ENCODE measurements around the gene LUC7L3. TPM values are rescaled to one million over a fixed set of nuclear protein-coding genes. Genes with fewer than 3 reads are reported as not detected.
"Not testable (repeated sequence)": the region's sequence is repeated elsewhere in the genome, so short reads cannot be mapped to it uniquely, and the experiment has no call there.

LUC7L3 gene
- total RNA-seq, 3 donors from 2014 or later, result 91.0 to 122 (median 114) TPM

DNA sequence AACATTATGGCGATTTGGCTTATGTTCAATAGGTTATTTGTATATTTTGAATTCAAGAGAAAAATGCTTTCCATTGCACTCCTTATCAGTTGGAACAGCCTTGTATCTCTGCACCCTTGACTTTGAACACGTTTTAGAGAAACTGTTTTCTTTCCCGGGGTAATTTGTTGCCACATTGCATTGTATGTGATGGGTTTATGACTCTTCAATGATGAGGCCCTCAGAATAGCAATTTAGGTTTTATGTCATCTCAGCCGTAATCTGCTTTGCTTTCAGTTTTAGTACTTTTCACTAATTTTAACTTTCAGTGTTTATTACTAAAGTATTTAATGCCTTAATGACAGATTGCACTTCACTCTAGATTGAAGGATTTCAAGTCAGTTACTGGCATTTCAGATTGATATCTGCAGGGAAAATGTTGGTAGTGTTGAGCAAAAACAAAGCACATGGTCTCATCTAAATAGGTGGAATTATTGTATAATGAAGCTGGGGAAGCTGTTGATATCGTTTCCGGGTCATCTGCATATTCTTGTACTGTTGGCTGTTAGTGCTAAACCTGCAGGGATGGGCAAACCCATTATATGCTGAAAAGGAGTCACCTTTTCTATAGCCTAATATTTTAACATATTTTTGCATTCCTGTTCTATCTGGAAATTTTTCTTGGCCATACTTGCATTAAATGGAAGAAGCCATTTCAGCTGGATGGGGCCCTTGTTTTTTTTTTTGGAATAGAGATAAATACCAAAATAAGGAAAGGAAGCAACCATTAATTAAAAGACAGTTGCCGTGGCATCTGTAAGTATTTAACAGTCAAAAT, 2.0 kb downstream of the LUC7L3 start:
- Histone ChIP-seq H3K36me3 (ENCODE audit: low read depth) (no peaks in the 10 kb centered on the region), H3K9me3 (no peaks in the 10 kb centered on the region), H3K4me1 (ENCODE audit: low read depth) (peaks cover 47% of the 10 kb centered on the region), H3K4me3 (no peak overlapping the region)
- DNase-seq (no peak), ATAC-seq (no peak)
- intact Hi-C loops (cut with DNase I, micrococcal nuclease), result no loop called here
- TF ChIP-seq, protein P1, sequence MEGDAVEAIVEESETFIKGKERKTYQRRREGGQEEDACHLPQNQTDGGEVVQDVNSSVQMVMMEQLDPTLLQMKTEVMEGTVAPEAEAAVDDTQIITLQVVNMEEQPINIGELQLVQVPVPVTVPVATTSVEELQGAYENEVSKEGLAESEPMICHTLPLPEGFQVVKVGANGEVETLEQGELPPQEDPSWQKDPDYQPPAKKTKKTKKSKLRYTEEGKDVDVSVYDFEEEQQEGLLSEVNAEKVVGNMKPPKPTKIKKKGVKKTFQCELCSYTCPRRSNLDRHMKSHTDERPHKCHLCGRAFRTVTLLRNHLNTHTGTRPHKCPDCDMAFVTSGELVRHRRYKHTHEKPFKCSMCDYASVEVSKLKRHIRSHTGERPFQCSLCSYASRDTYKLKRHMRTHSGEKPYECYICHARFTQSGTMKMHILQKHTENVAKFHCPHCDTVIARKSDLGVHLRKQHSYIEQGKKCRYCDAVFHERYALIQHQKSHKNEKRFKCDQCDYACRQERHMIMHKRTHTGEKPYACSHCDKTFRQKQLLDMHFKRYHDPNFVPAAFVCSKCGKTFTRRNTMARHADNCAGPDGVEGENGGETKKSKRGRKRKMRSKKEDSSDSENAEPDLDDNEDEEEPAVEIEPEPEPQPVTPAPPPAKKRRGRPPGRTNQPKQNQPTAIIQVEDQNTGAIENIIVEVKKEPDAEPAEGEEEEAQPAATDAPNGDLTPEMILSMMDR (IDR thresholded peaks at IDR 0.05), result no peak

DNA sequence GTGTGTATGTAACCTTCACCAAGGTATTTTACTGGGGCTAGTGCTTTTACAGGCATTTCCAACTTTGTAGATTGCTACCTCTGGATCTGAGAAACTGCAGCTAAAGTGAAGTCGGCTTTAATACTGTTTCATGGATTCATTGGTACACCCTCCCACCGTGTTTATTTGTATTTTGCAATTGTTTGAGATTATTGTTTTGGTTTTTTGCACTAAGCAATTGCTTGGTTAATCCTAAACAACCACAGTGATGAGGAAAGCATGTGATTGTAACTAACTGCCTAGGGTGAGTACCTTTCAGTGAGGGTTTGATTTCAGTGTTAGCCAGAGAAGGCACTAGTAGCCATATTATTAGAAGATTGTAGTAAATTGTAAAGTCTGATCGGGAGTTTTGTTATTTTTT, 3.3 kb downstream of the LUC7L3 start:
- H3K9me3 ChIP-seq, result no peaks in the 10 kb centered on the region
- intact Hi-C loops (cut with DNase I, micrococcal nuclease), result no loop called here
- TF ChIP-seq, protein P1 (IDR thresholded peaks at IDR 0.05), result no peak
- peaks cover 60% of the 10 kb centered on the region for H3K4me1 ChIP-seq (ENCODE audit: low read depth)
- H3K4me3 ChIP-seq, result no peak overlapping the region
- DNase-seq (no peak), ATAC-seq (no peak)
- no peaks in the 10 kb centered on the region for H3K36me3 ChIP-seq (ENCODE audit: low read depth)

- peaks cover 78% of the 10 kb centered on the region for H3K4me1 ChIP-seq (ENCODE audit: low read depth)
- H3K9me3 ChIP-seq; H3K4me3 ChIP-seq; ATAC-seq; intact Hi-C loops (cut with DNase I, micrococcal nuclease); H3K36me3 ChIP-seq (ENCODE audit: low read depth); DNase-seq: not testable (repeated sequence)
Measured at GRCh38 chr17:50724622-50725021, 5.2 kb downstream of the LUC7L3 start.

DNA sequence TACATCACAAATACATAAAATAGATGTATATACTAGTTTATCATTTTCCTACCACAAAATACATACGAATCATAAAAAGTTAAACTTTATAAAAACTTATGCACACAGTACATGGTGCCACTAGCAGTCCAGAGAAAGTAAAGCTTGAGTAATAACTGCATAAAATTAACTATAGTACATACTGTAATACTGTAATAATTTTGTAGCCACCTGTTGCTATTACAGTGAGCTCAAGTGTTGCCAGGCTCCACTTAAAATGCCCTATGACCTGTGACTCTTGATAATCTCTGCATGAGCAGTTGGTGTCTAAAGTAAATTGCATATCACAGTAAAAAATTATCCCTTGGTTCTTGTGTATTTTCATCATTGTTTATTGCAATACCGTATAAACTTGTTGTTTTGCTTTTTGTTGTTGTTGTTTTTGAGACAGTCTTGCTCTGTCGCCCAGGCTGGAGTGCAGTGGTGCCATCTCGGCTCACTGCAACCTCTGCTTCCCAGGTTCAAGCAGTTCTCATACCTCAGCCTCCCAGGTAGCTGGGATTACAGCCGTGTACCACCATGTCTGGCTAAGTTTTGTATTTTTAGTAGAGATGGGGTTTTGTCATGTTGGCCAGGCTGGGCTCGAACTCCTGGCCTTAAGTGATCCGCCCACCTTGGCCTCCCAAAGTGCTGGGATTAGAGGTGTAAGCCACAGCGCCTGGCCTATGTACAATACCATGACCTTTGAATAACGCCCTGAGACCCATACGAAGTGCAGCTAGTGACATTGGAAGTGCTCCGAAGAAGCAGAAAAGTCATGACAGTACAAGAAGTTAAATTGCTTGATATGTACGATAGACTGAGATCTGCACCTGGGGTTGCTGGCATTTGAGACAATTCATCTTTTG, 6.6 kb downstream of the LUC7L3 start:
- intact Hi-C loops (cut with DNase I, micrococcal nuclease), result no loop called here
- no peak for DNase-seq
- ATAC-seq, result peak; percentile 53
- Histone ChIP-seq H3K4me1 (ENCODE audit: low read depth) (peaks cover 85% of the 10 kb centered on the region), H3K9me3 (no peaks in the 10 kb centered on the region), H3K36me3 (ENCODE audit: low read depth) (no peaks in the 10 kb centered on the region), H3K4me3 (no peak overlapping the region)
- TF ChIP-seq, protein P1 (IDR thresholded peaks at IDR 0.05), result no peak

GRCh38 chr17:50728112-50728429, 8.7 kb downstream of the LUC7L3 start:
- Histone ChIP-seq H3K36me3 (ENCODE audit: low read depth) (no peaks in the 10 kb centered on the region), H3K9me3 (no peaks in the 10 kb centered on the region), H3K4me1 (ENCODE audit: low read depth) (peaks cover 81% of the 10 kb centered on the region), H3K4me3 (no peak overlapping the region)
- intact Hi-C loops (cut with DNase I, micrococcal nuclease), result no loop called here
- ATAC-seq (peak; percentile 52), DNase-seq (no peak)
- TF ChIP-seq, protein P1 (IDR thresholded peaks at IDR 0.05), result no peak
